NCI-H1105 treated with DMSO at 0.1 percent for 48 hours (cell line): Measurements from ENCODE around the gene FRMD3.

Experiments used
- DNase-seq: peaks from one replicate; lab custom pipeline; 2025; lab: John Stamatoyannopoulos, UW

FRMD3 gene

GRCh38 chr9:83538172-83538889, at the start of gene FRMD3:
FRMD3 (minus strand) TSS chr9:83538401; CDS start chr9:83538231, 170 bp downstream.
- peak; percentile 56 for DNase-seq

- DNase-seq = no peak
These were observed 46.8 kb upstream of the FRMD3 start for GRCh38 chr9:83584995-83585394.

GRCh38 chr9:83583151-83584014, 45.2 kb upstream of the FRMD3 start:
- peak; percentile 14 for DNase-seq

GRCh38 chr9:83582029-83582428, 43.8 kb upstream of the FRMD3 start:
- no peak for DNase-seq

GRCh38 chr9:83574482-83574881, 36.3 kb upstream of the FRMD3 start:
- DNase-seq = no peak

- no peak for DNase-seq
These were observed 34.3 kb upstream of the FRMD3 start for GRCh38 chr9:83572524-83572923.

GRCh38 chr9:83570359-83570758, 32.2 kb upstream of the FRMD3 start:
- DNase-seq = no peak

GRCh38 chr9:83569326-83569725, 31.1 kb upstream of the FRMD3 start:
- DNase-seq = no peak

GRCh38 chr9:83563360-83563759, 25.2 kb upstream of the FRMD3 start:
- no peak for DNase-seq

- no peak for DNase-seq
These were observed 22.1 kb upstream of the FRMD3 start for GRCh38 chr9:83560169-83560826.

GRCh38 chr9:83557771-83558170, 19.6 kb upstream of the FRMD3 start:
- no peak for DNase-seq

GRCh38 chr9:83557317-83557716, 19.1 kb upstream of the FRMD3 start:
- no peak for DNase-seq

GRCh38 chr9:83554278-83554677, 16.1 kb upstream of the FRMD3 start:
- DNase-seq = no peak

GRCh38 chr9:83544002-83544698, 5.9 kb upstream of the FRMD3 start:
- DNase-seq = peak; percentile 44

GRCh38 chr9:83538890-83539238, 663 bp upstream of the FRMD3 start:
- DNase-seq = no peak

GRCh38 chr9:83537331-83538171, 650 bp downstream of the FRMD3 start:
- DNase-seq = no peak

GRCh38 chr9:83536332-83536731, 1.9 kb downstream of the FRMD3 start:
- no peak for DNase-seq

- DNase-seq = no peak
These were observed 2.5 kb downstream of the FRMD3 start for GRCh38 chr9:83535736-83536135.

- DNase-seq = no peak
These were observed 4.9 kb downstream of the FRMD3 start for GRCh38 chr9:83533296-83533695.

GRCh38 chr9:83526901-83527300, 11.3 kb downstream of the FRMD3 start:
- no peak for DNase-seq

- no peak for DNase-seq
These were observed 12.0 kb downstream of the FRMD3 start for GRCh38 chr9:83526211-83526610.
